GM18499 (cell line): ENCODE data around the gene TRIM38.
A peak's percentile ranks its signal among the peaks of the same experiment; 100 is the strongest.
"Not testable (repeated sequence)": the region's sequence is repeated elsewhere in the genome, so short reads cannot be mapped to it uniquely, and the experiment has no call there.

Source experiments
- ATAC-seq: cut with Tn5 transposase; IDR thresholded peaks from one replicate; pipeline ENCODE4 v1.9.1; 2021; ENCODE audit warnings: moderate number of reproducible peaks; ENCODE audit not compliant: insufficient read depth, unreplicated experiment

TRIM38 gene

DNA sequence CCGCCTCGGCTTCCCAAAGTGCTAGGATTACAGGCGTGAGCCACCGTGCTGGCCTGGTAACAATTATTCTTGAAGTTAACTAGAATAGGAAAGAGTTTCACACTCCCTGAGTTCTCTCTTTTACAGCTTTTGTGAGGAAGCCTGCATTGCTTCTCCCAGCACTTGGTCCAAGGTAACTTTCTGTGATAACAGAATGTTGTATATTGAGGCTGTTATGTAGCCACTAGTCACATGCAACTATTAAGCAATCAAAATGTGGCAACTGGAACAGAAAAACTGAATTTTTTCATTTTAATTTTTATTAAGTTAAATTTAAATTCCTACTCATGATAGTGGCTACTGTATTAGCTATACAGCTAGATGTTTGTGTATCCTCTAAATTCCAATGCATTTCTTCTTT is 2.5 kb downstream of the TRIM38 start:
- no peak for ATAC-seq

DNA sequence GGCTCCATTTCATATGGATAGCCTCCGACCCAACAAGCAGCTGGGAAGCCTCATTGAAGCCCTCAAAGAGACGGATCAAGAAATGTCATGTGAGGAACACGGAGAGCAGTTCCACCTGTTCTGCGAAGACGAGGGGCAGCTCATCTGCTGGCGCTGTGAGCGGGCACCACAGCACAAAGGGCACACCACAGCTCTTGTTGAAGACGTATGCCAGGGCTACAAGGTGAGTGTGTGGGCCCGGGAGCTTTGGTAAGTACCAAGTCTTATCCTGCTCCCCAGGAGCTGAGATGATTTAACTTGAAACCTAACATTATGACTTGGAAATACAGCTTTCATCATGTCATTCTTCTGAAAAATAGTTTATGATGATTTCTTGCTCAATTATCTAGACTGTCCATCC is 4.1 kb downstream of the TRIM38 start:
- ATAC-seq, result no peak

DNA sequence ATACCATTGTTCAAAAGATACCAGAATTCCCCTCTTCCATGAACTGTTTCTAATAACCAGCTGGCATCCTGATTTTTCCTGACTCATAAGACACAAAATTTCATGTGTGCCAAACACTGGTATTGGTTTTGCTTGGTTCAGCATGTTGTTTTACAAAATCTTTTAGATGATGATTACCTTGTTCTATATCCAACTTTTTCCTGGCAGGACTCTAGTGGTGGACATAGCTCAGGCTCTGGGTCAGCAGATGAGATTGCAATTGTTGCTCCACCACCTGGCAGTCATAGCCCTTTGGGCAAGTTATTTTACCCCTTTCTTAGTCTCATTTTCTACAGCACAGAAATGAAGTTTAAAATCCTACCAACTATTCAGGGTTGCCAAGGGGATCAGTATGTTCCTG is 6.2 kb downstream of the TRIM38 start:
- ATAC-seq, result no peak

DNA sequence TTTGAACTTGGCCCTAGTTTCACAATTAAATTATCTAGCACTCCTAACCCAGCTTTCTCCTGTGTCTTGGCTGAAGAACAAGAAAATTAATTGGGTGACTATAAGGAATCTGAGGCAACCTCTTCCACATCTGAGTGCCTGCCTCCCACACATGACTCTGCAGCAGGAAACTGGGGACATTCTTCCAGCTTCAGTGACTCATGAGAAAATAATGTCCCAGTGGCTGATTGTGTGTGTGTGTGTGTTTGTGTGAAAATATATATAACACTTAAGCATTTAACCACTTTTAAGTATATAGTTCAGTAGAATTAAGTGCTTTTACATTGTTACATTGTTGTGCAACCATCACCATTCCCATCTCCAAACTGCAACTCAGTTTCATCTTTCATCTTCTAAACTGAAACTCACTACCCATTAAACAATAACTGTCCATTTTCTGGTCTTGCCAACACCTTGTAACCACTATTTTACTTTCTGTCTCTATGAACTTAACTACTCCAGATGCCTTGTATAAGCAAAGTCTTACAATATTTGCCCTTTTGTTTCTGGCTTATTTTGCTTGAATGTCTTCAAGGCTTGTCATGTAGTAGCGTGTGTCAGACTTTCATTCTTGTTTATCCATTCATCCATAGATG is 8.7 kb downstream of the TRIM38 start:
- no peak for ATAC-seq

DNA sequence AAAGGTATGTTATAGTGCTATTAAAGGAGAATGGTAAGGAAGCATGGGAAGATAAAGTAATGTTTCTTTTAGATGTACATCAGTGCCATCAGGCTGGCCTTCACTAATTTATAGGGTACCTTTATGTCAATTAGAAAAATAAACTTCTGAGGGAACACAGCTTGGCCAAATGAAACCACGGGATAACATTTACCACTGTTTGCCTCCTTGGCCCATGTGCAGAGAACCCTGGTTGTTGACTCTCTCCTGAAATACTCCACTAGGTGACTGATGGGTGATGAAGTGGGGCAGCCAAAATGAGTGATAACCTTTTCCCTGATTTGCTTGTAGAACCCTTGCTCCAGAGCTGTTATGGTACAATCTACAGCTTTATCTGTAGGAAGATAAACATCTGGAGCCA is 9.5 kb downstream of the TRIM38 start:
- no peak for ATAC-seq

DNA sequence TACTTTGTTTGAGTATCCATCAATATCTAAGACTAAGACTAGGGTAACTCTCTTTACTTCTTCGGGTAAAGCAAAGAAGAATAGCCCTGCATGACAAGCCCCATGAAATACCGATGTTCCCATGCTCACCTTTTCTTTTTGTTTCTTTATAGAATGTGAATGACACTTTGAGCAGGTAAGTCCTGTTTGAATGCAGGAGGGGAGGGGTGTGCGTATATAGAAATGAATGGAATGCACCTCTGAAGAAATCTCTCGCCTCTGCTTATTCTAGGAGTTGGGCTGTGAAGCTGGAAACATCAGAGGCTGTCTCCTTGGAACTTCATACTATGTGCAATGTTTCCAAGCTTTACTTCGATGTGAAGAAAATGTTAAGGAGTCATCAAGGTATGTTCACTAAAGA is 10.3 kb downstream of the TRIM38 start:
- no peak for ATAC-seq

DNA sequence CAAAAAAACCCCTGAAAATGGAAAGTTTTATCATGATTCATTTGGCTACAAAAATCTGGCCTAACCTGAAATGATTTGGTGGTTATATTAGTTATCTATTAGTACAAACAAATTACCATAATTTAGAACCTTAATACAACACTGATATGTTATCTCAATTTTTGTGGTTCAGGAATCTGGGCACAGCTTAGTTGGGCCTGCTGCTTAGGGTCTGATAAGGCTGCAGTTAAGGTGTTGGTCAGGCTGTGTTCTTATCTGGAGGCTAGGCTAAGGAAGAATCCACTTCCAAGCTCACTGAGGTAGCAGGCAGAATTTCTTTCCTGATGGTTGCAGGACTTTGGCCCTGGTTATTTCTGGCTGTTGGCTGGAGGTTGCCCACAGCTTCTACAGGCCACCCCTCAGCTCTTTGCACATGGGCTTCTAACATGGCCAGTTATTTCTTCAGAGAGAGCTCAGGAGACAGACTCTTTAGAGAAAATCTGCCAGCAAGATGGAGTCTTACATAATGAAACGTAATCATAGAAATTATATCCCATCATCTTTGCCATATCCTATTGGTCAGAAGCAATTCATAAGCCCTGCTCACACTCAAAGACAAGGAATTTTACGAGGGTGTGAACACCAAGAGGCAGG is 11.4 kb downstream of the TRIM38 start:
- no peak for ATAC-seq

DNA sequence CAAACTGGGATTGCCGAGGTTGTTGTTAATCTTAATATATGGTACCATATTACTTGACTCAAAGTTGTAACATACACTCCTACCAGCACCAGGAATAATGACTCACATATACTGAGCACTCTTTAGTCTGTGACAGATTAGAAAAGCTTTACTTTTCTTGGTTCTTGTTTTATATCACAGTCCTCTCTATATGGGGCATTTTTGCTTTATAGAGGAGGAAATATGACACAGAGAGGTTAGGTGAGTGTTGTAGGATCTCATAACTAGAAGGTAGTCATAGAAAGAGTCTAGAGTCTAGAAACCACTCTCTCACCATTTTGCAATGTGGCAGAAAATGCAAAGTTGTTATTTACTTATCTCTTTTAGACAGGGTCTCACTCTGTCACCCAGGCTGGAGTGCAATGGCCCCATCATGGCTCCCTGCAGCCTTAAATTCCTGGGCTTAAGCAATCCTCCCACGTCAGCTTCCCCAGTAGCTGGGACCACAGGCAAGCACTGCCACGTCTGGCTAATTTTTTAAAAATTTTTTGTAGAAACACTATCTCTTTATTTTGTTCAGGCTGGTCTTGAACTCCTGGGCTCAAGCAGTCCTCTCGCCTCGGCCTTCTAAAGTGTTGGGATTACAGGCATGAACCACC is 13.4 kb downstream of the TRIM38 start:
- no peak for ATAC-seq

DNA sequence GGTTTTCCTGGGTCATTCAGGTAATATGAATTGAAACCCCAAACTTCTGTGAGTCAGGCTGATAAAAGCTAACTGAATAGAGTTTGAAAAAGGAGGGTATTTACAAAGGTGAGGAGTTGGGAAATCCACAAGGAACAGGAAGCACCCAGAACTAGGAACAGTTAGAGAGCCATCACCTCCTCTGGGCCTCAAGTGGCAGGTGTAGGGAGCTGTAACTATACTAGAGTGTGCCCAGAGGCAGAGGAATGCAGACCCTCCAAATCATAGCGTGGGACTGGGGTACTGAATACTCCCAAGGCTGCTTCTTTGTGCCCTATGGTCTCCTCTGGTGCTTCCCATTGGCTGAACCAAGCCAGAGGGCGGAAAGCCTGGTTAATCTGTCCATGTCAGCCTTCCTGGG is 18.3 kb downstream of the TRIM38 start:
- ATAC-seq, result no peak

DNA sequence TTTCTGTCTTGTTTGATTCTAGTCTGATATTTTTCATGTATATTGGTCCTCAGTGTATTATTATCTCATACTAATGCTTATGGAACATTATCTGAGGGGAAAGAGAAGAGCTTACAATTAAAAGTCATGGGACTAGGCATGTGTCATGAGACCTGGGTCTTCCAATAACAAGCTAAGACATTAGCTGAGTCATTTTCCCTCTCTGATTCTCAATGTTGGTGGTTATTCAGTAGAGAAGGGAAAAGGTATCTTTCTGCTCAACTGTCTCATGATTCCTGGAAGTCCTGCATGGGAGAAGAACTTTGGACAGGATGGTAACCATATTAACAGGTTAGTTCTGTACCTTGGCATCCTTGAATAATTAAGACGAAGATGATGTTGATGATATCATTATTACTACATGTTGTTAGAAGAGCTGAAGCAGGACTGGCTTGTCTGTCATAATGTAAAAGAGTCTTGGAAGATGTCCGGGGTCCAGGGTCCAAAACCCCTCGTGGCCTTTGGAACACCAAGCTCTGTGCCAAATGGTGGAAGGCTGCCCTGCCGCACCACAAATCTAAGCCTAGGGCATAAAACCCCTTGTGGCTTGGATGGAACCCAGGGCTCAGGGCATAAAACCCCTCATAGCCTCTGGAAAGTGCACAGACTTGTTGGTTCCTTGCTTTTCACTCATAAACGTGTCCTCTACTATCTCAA is 19.1 kb downstream of the TRIM38 start:
- no peak for ATAC-seq

DNA sequence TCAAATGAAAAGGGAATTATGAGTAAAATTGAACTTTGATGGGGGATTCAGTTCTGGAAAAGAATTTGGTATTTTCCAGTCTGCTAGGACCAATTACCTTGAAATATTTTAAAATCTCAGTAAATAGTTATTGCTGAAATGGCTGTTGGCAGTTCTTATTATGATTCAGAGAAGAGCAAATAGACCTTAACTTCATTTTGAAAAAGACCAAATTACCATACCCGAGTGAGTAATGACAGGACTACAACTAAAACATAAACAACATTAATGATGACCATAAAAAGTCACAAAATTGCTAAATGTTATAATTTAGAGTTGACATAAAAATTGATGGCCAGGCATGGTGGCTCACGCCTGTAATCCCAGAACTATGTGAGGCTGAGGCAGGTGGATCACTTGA is 21.7 kb downstream of the TRIM38 start:
- ATAC-seq, result no peak

DNA sequence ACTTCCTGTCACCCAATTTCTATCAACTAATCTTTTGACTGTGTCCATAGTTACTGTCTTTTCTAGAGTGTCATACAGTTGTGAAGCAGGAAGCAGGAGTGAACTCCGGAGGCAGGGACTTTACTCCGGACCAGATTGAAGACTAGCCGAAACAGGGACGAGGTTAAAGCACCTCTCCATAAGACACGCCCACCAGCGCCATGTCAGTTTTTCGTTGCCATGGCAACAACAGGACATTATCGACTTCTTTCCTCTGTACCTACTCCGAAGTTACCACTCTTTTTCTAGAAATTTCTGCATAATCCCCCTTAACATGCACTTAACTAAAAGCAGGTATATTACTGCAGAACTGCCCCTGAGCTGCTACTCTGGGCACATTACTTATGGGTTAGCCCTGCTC is 25.2 kb downstream of the TRIM38 start:
- no peak for ATAC-seq

DNA sequence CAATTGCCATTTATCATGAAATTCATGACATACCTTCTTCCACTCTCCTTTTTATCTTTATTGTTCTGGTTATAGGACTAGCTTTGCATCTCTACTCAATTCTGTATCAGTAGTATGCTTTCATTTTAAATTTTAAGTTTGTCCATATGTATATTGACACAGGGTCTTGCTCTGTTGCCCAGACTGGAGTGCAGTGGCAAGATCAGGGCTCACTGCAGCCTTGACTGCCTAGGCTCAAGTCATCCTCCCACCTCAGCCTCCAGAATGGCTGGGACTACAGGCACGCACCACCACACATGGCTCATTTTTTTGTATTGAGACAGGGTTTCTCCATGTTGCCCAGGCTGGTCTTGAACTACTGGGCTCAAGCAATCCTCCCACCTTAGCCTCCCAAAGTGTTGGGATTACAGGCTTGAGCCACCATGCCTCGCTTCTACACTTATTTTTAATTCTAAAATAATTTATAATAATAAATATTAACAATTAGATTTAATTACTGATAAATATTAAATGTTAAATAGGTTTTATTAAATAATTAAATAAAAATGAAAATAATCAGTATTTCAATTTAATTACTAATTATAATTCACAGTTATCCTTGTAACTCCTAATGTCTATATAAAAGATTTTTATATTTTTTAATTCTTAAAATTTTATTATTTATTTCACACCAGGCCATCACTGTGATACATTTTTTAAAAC is 27.7 kb downstream of the TRIM38 start:
- no peak for ATAC-seq

DNA sequence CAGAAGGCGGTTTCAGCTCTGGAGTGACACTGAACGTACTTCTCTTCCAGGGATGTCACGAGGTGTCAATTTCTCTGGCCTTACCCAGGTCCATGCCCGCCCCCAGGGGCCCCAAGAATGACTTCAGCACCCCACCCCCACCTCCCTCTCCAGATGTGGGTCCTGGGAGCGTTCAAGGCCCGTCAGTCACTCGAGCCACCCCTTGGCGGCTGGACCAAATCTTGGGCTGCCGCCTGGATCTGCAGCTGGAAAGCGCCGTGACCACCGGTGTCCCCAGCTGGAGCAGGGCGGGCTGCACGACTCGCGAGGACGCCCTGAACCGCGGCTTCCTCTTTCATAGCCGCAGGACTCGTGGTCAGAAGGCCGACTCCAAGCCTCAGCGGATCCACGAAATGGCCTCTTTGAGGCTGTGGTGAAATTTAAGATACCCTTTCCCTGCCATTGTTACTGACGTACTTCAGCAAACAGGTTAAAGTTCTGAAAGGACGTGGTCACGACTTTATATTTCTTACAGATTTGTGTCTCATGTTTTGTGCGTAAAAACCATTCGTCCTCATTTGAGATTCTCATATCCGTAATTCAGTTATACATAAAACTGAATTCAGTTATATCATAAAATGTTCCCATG is 29.3 kb downstream of the TRIM38 start:
- peak; percentile 24 for ATAC-seq

DNA sequence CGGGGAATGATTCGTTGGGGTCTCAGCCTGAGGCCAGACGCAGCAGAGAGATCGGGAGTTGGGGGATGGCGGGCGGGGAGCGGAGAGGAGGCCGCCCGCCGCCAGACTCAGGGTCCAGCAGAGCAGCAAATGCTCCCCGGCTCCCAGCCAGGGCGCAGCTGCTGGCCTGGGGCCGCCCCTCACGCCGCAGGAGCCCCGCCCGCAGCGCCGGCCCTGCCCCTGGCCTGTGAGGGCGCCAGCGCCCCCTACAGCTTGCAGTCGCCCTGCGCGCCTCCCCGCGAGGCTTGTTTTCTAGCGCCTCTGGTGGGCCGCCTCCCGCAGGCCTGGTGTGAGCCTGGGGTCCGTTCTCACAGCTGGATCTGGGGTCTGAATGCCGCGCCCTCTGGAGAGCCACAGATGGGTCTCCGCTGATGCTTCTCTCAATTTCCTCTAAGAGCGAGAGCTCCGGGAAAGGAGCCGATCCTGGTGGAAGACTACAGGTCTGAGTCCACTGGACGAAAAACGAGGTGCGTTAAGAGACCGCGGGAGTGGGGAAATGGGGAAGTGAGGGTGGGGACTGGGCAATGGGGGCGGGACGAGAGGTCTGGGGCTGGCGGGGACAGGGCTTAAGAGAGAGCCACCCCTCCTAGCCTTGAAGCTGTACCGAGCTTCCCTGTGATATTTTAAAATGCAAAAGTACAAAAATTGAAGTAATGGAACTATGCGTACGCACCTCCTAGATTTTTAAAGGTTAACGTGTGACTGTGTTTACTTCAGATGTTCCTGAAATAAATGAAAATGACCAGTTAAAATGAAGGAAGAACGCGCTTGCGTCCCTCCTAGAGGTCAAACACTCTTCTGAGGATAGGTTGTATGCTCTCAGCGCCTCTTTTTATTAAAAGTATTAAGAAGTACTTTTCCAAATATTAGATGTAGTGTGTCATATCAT is 30.1 kb downstream of the TRIM38 start:
- peak; percentile 60 for ATAC-seq

DNA sequence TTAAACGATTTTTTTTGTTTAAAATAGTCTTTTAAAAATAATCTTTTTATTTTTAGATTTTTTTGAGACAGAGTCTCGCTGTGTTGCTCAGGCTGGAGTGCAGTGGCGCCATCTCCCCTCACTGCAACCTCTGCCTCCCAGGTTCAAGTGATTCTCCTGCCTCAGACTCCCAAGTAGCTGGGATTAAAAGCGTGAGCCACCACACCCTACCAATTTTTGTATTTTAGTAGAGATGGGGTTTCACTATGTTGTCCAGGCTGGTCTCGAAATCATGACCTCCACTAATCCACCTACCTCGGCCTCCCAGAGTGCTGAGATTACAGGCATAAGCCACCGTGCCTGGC is 30.7 kb downstream of the TRIM38 start:
- ATAC-seq, result not testable (repeated sequence)

DNA sequence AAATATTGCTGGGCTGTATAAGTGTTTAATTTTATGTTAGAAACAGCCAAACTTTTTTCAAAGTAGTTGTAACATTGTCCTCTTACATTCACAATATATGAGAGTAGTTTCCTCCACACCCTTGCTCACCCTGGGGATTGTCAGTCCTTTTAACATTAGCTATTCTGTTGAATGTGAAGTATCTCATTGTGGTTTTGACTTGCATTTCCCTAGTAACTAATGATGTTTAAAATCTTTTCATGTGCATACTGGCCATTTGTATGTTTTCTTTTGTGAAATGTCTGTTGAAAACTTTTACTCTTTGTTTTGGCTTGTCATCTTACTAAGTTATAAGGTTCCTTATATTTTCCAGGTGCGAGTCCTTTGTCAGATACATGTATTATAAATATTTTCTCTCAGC is 32.9 kb downstream of the TRIM38 start:
- no peak for ATAC-seq

DNA sequence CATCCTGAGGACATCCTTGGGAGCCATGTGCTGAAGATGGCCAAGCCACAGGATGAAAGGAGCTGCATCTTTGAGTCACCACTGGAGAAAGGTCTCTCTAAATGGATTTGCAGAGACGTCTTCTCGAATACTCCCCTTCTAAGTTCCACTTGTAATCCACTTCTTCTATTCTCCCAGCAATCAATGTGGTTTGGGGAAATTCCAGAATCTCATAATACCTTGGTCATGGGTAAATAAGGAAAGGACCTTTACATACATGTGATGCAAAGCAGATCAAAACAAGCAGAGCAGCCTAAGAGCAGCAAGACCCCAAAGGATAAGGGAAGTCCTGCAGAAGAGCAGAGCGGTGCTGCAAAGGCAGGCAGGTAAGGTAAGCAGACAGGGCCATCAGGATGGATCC is 35.3 kb downstream of the TRIM38 start:
- ATAC-seq, result no peak

DNA sequence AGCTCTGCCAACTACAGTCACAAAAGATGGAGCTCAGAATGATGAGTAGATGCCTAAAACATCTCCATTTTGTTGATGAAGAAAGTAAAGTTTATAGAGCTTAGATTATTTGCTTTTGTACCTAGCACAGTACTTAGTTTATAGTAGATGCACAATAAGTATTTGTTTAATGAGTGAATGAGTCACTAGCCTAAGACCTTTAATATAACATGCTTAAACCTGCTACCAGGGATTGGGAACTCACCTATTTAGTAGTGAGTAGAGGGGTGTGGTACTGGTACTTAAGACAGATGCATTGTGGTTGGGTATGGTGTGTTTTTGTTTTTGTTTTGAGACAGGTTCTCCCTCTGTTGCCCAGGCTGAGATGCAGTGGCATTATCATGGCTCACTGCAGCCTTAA is 35.8 kb downstream of the TRIM38 start:
- ATAC-seq, result no peak
